ENCODE measurements around the gene CBL. TPM values are rescaled to one million over a fixed set of nuclear protein-coding genes. Genes with fewer than 3 reads are reported as not detected.

Gene CBL
- total and polyA plus RNA-seq, 10 of the 15 experiments (the other 5 are each of a cell fraction or from before 2014, with no cell fraction given) = 3.9 to 27.1 (median 9.5) TPM

GRCh38 chr11:119263352-119263940, 57.3 kb downstream of the CBL start:
- SMC1A ChIA-PET (ENCODE audit: uncharacterized antibody, unreplicated experiment) = interaction anchor here (0.7 to 5.3 kb wide), 17 partner anchors 9 to 65 kb away, joined by 3 to 42 read pairs (median 4); partner anchors contain the start of gene CBL
- no TSS peak for BruUV-seq (replicated peaks)
- H3K4me3 ChIP-seq = peak overlapping the region; percentile 31

DNA sequence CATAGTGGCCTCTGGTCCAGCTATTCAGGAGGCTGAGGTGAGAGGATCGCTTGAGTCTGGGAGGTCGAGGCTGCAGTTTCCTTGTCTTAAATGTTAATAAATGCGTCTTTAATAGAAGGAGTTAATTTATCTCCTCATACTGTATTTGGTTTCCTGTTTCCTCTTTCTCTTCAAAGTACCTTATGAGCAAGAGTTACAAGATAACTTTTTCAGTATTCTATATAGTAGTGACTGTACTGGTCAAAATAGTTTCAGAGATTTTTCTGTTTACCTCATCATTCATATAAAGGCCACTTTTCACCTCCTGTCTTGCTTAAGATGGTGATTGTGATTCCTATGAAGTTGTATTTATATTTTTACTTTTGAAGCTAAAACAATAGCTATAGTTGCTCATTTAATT, 59.9 kb downstream of the CBL start:
- BruUV-seq (replicated peaks) = no TSS peak

More at GRCh38 chr11:119263352-119263940, 57.3 kb downstream of the CBL start:
- Histone ChIP-seq H2AFZ (ENCODE audit: control insufficient read depth, low read depth, low read length) (no peak overlapping the region), H3K9me3 (replicated peaks; ENCODE audit: control insufficient read depth, insufficient read depth, low read length) (no peaks in the 10 kb centered on the region), H3K27me3 (replicated peaks in 1 of 2; ENCODE audit: control insufficient read depth in 2 of 2, insufficient read depth in 2 of 2, low read length in 1 of 2) (no peaks in the 10 kb centered on the region), H4K20me1 (ENCODE audit: control insufficient read depth, insufficient read depth) (no peaks in the 10 kb centered on the region), H3K27ac (ENCODE audit: control insufficient read depth, insufficient read depth) (peak overlapping the region; percentile 83), H3K4me2 (ENCODE audit: control insufficient read depth, insufficient read depth) (peak overlapping the region; percentile 86), H3K9ac (ENCODE audit: control insufficient read depth, insufficient read depth, low read length) (0 out of 2 replicates have a peak overlapping the region, but pooled peaks have one; percentile 32), H3K4me1 (ENCODE audit: control insufficient read depth, insufficient read depth, low read length) (peaks cover 40% of the 10 kb centered on the region), H3K36me3 (ENCODE audit: control insufficient read depth in 2 of 2, insufficient read depth in 2 of 2, low read length in 1 of 2) (0 out of 4 replicates have a peak, but pooled peaks cover 0 to 4% of the 10 kb centered on the region in 2 experiments), H3K79me2 (ENCODE audit: control insufficient read depth, insufficient read depth, low read length) (peaks cover 87% of the 10 kb centered on the region)
- ChIA-PET RAD21 (ENCODE audit: unreplicated experiment) (interaction anchor here (0.6 to 6.9 kb wide), 10 partner anchors 11 to 72 kb away, joined by 3 to 44 read pairs (median 3); partner anchors contain the start of gene CBL), POLR2A (interaction anchor here (0.6 to 2.6 kb wide), 9 partner anchors 10 to 157 kb away, joined by 3 to 19 read pairs (median 3); partner anchors contain the start of gene CBL), CTCF (interaction anchor here (0.9 to 7.0 kb wide), 13 partner anchors 8 to 74 kb away, joined by 3 to 52 read pairs (median 9); partner anchors contain the start of gene CBL)
- DNase-seq (ENCODE audit: low read depth, low spot score) (no peak), FAIRE-seq (no peak), ATAC-seq (0 out of 3 replicates have a peak, but pooled peaks have one; percentile 5)
- in situ Hi-C loops (cut with MboI) = no loop called here
- intact Hi-C loops (cut with micrococcal nuclease; ENCODE audit: unreplicated experiment) = no loop called here
- WGBS (ENCODE audit: insufficient coverage, insufficient replicate concordance, low lambda C conversion rate, missing lambda C conversion rate) = 0% methylated on average over 3 of the region's 3 CpGs
- TF ChIP-seq MEF2A (IDR thresholded peaks at IDR 0.05; ENCODE audit: insufficient read depth, low read depth, low read length) = peak; percentile 61; the same call in 1 of the 2 replicates
- TF ChIP-seq NFIC (IDR thresholded peaks at IDR 0.05; ENCODE audit: low read depth, low read length) = 0 out of 2 replicates have a peak, but pooled peaks have one; percentile 12
- TF ChIP-seq NBN (IDR thresholded peaks at IDR 0.05) = 0 out of 2 replicates have a peak, but pooled peaks have one; percentile 57
- peak; percentile 50 for TF ChIP-seq MEF2B (IDR thresholded peaks at IDR 0.05; ENCODE audit: partially characterized antibody, poor library complexity, severe bottlenecking)
- no peak for TF ChIP-seq NFYB (IDR thresholded peaks at IDR 0.05; ENCODE audit: insufficient read depth, low read depth, low read length)
- TF ChIP-seq NR2C2 (IDR thresholded peaks at IDR 0.05; ENCODE audit: borderline replicate concordance, control insufficient read depth, insufficient read length, low read depth) = no peak
- no peak for TF ChIP-seq NFXL1 (IDR thresholded peaks at IDR 0.05; ENCODE audit: borderline replicate concordance)
- 0 out of 2 replicates have a peak, but pooled peaks have one; percentile 13 for TF ChIP-seq ATF7 (IDR thresholded peaks at IDR 0.05; ENCODE audit: low read depth)

More for the DNA sequence above, 59.9 kb downstream of the CBL start:
- peak; percentile 13; the same call in 2 of the 3 replicates for ATAC-seq
- Histone ChIP-seq H4K20me1 (ENCODE audit: control insufficient read depth, insufficient read depth) (no peaks in the 10 kb centered on the region), H3K36me3 (ENCODE audit: control insufficient read depth in 2 of 2, insufficient read depth in 2 of 2, low read length in 1 of 2) (no peaks in the 10 kb centered on the region; a peak in 1 of 4 replicates), H3K27me3 (replicated peaks in 1 of 2; ENCODE audit: control insufficient read depth in 2 of 2, insufficient read depth in 2 of 2, low read length in 1 of 2) (no peaks in the 10 kb centered on the region), H3K4me3 (no peak overlapping the region), H3K79me2 (ENCODE audit: control insufficient read depth, insufficient read depth, low read length) (peaks cover 68% of the 10 kb centered on the region), H3K27ac (ENCODE audit: control insufficient read depth, insufficient read depth) (no peak overlapping the region), H3K9me3 (replicated peaks; ENCODE audit: control insufficient read depth, insufficient read depth, low read length) (no peaks in the 10 kb centered on the region), H3K9ac (ENCODE audit: control insufficient read depth, insufficient read depth, low read length) (no peak overlapping the region), H3K4me1 (ENCODE audit: control insufficient read depth, insufficient read depth, low read length) (peaks cover 25% of the 10 kb centered on the region), H3K4me2 (ENCODE audit: control insufficient read depth, insufficient read depth) (no peak overlapping the region), H2AFZ (ENCODE audit: control insufficient read depth, low read depth, low read length) (no peak overlapping the region)
- intact Hi-C loops (cut with micrococcal nuclease; ENCODE audit: unreplicated experiment) (no loop called here), in situ Hi-C loops (cut with MboI) (no loop called here)
- CTCF ChIA-PET = interaction anchor here (0.6 to 7.0 kb wide), 12 partner anchors 8 to 139 kb away, joined by 3 to 52 read pairs (median 4); no protein-coding TSS in a partner anchor
- 54% methylated on average over 3 of the region's 3 CpGs for WGBS (ENCODE audit: insufficient coverage, insufficient replicate concordance, low lambda C conversion rate, missing lambda C conversion rate)
- SMC1A ChIA-PET (ENCODE audit: uncharacterized antibody, unreplicated experiment) = interaction anchor here (0.5 to 1.9 kb wide), 7 partner anchors 11 to 1376 kb away, joined by 3 to 6 read pairs (median 3); no protein-coding TSS in a partner anchor
- POLR2A ChIA-PET = interaction anchor here (0.6 to 1.2 kb wide), 4 partner anchors 18 to 253 kb away, joined by 3 to 5 read pairs (median 3); no protein-coding TSS in a partner anchor
- RAD21 ChIA-PET (ENCODE audit: unreplicated experiment) = interaction anchor here (0.9 to 1.3 kb wide), 2 partner anchors 17 to 60 kb away, joined by 3 read pairs; partner anchors contain the start of gene CBL
- DNase-seq (ENCODE audit: low read depth, low spot score) = no peak
- no peak for TF ChIP-seq NR2C1 (IDR thresholded peaks at IDR 0.05)
- no peak for FAIRE-seq

Measured in GM12878 (cell line).